ENCODE data around the gene AXDND1. TPM values are rescaled to one million over a fixed set of nuclear protein-coding genes. Genes with fewer than 3 reads are reported as not detected.
"Not testable (repeated sequence)": the region's sequence is repeated elsewhere in the genome, so short reads cannot be mapped to it uniquely, and the experiment has no call there.

AXDND1 gene
- polyA plus RNA-seq, 6 donors from 2014 or later = 0.08 TPM; not detected in 5

- Mint-ChIP-seq H3K4me3 (no peak overlapping the region), H3K4me1 (peaks cover 6 to 16% (median 10%) of the 10 kb centered on the region in 3 donors), H3K36me3 (peaks cover 12 to 15% of the 10 kb centered on the region in 2 donors), H3K27me3 (no peaks in the 10 kb centered on the region), H3K9me3 (no peaks in the 10 kb centered on the region), H3K27ac (peak overlapping the region in 1 of 6 donors; percentile 44)
- no peak for DNase-seq
- ATAC-seq (ENCODE audit: low read depth in 2 of 2) = no peak
Observed at GRCh38 chr1:179337942-179338560, 27.7 kb upstream of the AXDND1 start.

GRCh38 chr1:179340918-179341317 lies 24.9 kb upstream of the AXDND1 start:
- ATAC-seq (ENCODE audit: low read depth in 2 of 2) (peak; percentile 30 to 76), DNase-seq (no peak)
- Mint-ChIP-seq H3K4me1 (peaks cover 6 to 16% (median 10%) of the 10 kb centered on the region in 3 donors), H3K27me3 (no peaks in the 10 kb centered on the region), H3K27ac (peak overlapping the region in 4 of 6 donors; percentile 18 to 28 (median 22)), H3K36me3 (peaks cover 26 to 33% of the 10 kb centered on the region in 2 donors), H3K4me3 (no peak overlapping the region), H3K9me3 (no peaks in the 10 kb centered on the region)

GRCh38 chr1:179341943-179342547 lies 23.7 kb upstream of the AXDND1 start:
- H3K27me3 Mint-ChIP-seq = no peaks in the 10 kb centered on the region
- DNase-seq = no peak
- H3K36me3 Mint-ChIP-seq = peaks cover 26 to 34% of the 10 kb centered on the region in 2 donors
- peaks cover 6 to 16% (median 10%) of the 10 kb centered on the region in 3 donors for H3K4me1 Mint-ChIP-seq
- H3K4me3 Mint-ChIP-seq = no peak overlapping the region
- no peaks in the 10 kb centered on the region for H3K9me3 Mint-ChIP-seq
- H3K27ac Mint-ChIP-seq = peak overlapping the region in 1 of 6 donors; percentile 32
- no peak for ATAC-seq (ENCODE audit: low read depth in 2 of 2)

GRCh38 chr1:179342740-179343404 lies 22.9 kb upstream of the AXDND1 start:
- no peaks in the 10 kb centered on the region for H3K27me3 Mint-ChIP-seq
- peak overlapping the region in 1 of 6 donors; percentile 32 for H3K27ac Mint-ChIP-seq
- H3K36me3 Mint-ChIP-seq = peaks cover 25 to 39% of the 10 kb centered on the region in 2 donors

GRCh38 chr1:179351281-179351680 lies 14.5 kb upstream of the AXDND1 start:
- H3K27me3 Mint-ChIP-seq = no peaks in the 10 kb centered on the region
- no peak for ATAC-seq (ENCODE audit: low read depth in 2 of 2)
- H3K27ac Mint-ChIP-seq = peak overlapping the region in 2 of 6 donors; percentile 15 to 69
- no peak overlapping the region for H3K4me3 Mint-ChIP-seq
- peaks cover 21% of the 10 kb centered on the region in 2 donors for H3K36me3 Mint-ChIP-seq
- no peaks in the 10 kb centered on the region for H3K4me1 Mint-ChIP-seq
- no peak for DNase-seq
- peaks cover 0 to 1% (median 0%) of the 10 kb centered on the region in 7 donors for H3K9me3 Mint-ChIP-seq

More at GRCh38 chr1:179342740-179343404, 22.9 kb upstream of the AXDND1 start:
- ATAC-seq (ENCODE audit: low read depth in 2 of 2) = no peak
- Mint-ChIP-seq H3K4me1 (peaks cover 6 to 15% (median 10%) of the 10 kb centered on the region in 3 donors), H3K4me3 (no peak overlapping the region), H3K9me3 (no peaks in the 10 kb centered on the region)
- DNase-seq = no peak

GRCh38 chr1:179352236-179352635 lies 13.5 kb upstream of the AXDND1 start:
- Mint-ChIP-seq H3K27ac (no peak overlapping the region), H3K4me3 (no peak overlapping the region), H3K4me1 (no peaks in the 10 kb centered on the region), H3K27me3 (no peaks in the 10 kb centered on the region), H3K9me3 (peaks cover 0 to 1% (median 0%) of the 10 kb centered on the region in 7 donors), H3K36me3 (peaks cover 21% of the 10 kb centered on the region in 2 donors)
- ATAC-seq (ENCODE audit: low read depth in 2 of 2) (no peak), DNase-seq (no peak)

- H3K9me3 Mint-ChIP-seq = peaks cover 0 to 1% (median 0%) of the 10 kb centered on the region in 7 donors
- H3K4me3 Mint-ChIP-seq = no peak overlapping the region
- peaks cover 10 to 15% of the 10 kb centered on the region in 2 donors for H3K36me3 Mint-ChIP-seq
- H3K27me3 Mint-ChIP-seq = no peaks in the 10 kb centered on the region
- ATAC-seq (ENCODE audit: low read depth in 2 of 2) (no peak), DNase-seq (no peak)
- peak overlapping the region in 1 of 6 donors; percentile 72 for H3K27ac Mint-ChIP-seq
- no peaks in the 10 kb centered on the region for H3K4me1 Mint-ChIP-seq
Observed at GRCh38 chr1:179353546-179353945, 12.2 kb upstream of the AXDND1 start.

- ATAC-seq (ENCODE audit: low read depth in 2 of 2); H3K27ac Mint-ChIP-seq; H3K9me3 Mint-ChIP-seq; H3K27me3 Mint-ChIP-seq; H3K36me3 Mint-ChIP-seq; DNase-seq: not testable (repeated sequence)
- peak overlapping the region in 1 of 8 donors; percentile 42 for H3K4me3 Mint-ChIP-seq
- peaks cover 0 to 17% (median 0%) of the 10 kb centered on the region in 3 donors for H3K4me1 Mint-ChIP-seq
Observed at GRCh38 chr1:179361631-179362030, 4.1 kb upstream of the AXDND1 start.

GRCh38 chr1:179366093-179366800 lies 476 bp downstream of the AXDND1 start:
- Mint-ChIP-seq H3K27ac (peak overlapping the region; percentile 100), H3K4me3 (peak overlapping the region; percentile 82 to 99 (median 98)), H3K9me3 (no peaks in the 10 kb centered on the region), H3K4me1 (peaks cover 0 to 20% (median 0%) of the 10 kb centered on the region in 3 donors), H3K36me3 (no peaks in the 10 kb centered on the region), H3K27me3 (no peaks in the 10 kb centered on the region)
- ATAC-seq (ENCODE audit: low read depth in 2 of 2) (no peak), DNase-seq (no peak)

- Mint-ChIP-seq H3K27me3 (no peaks in the 10 kb centered on the region), H3K36me3 (no peaks in the 10 kb centered on the region), H3K4me3 (peak overlapping the region in 2 of 8 donors; percentile 12 to 25), H3K4me1 (peaks cover 0 to 18% (median 0%) of the 10 kb centered on the region in 3 donors), H3K27ac (peak overlapping the region in 2 of 6 donors; percentile 61 to 79), H3K9me3 (no peaks in the 10 kb centered on the region)
- DNase-seq (peak; percentile 65), ATAC-seq (ENCODE audit: low read depth in 2 of 2) (peak in 1 of 2 donors; percentile 10)
Observed at GRCh38 chr1:179369751-179370341, 4.1 kb downstream of the AXDND1 start.

GRCh38 chr1:179372160-179372559 lies 6.4 kb downstream of the AXDND1 start:
- ATAC-seq (ENCODE audit: low read depth in 2 of 2) (no peak), DNase-seq (no peak)
- H3K9me3 Mint-ChIP-seq = no peaks in the 10 kb centered on the region
- no peaks in the 10 kb centered on the region for H3K27me3 Mint-ChIP-seq
- H3K4me1 Mint-ChIP-seq = peaks cover 0 to 3% (median 0%) of the 10 kb centered on the region in 3 donors
- no peaks in the 10 kb centered on the region for H3K36me3 Mint-ChIP-seq
- H3K4me3 Mint-ChIP-seq = no peak overlapping the region
- no peak overlapping the region for H3K27ac Mint-ChIP-seq

- ATAC-seq (ENCODE audit: low read depth in 2 of 2) = no peak
- DNase-seq = no peak
- no peak overlapping the region for H3K4me3 Mint-ChIP-seq
- no peaks in the 10 kb centered on the region for H3K36me3 Mint-ChIP-seq
- H3K27ac Mint-ChIP-seq = no peak overlapping the region
- H3K9me3 Mint-ChIP-seq = no peaks in the 10 kb centered on the region
- no peaks in the 10 kb centered on the region for H3K27me3 Mint-ChIP-seq
- H3K4me1 Mint-ChIP-seq = no peaks in the 10 kb centered on the region
Observed at GRCh38 chr1:179376223-179376622, 10.5 kb downstream of the AXDND1 start.

- H3K4me1 Mint-ChIP-seq = no peaks in the 10 kb centered on the region
- ATAC-seq (ENCODE audit: low read depth in 2 of 2) (no peak), DNase-seq (no peak)
- H3K9me3 Mint-ChIP-seq = no peaks in the 10 kb centered on the region
- no peaks in the 10 kb centered on the region for H3K27me3 Mint-ChIP-seq
- H3K27ac Mint-ChIP-seq = no peak overlapping the region
- no peak overlapping the region for H3K4me3 Mint-ChIP-seq
- no peaks in the 10 kb centered on the region for H3K36me3 Mint-ChIP-seq
Observed at GRCh38 chr1:179380299-179380698, 14.5 kb downstream of the AXDND1 start.
